Measurements from ENCODE around the gene SGCD.

The SGCD gene

GRCh38 chr5:156669416-156669815 lies 342.5 kb downstream of the SGCD start:
- TF ChIP-seq TAF1 (IDR thresholded peaks at IDR 0.05; ENCODE audit: borderline replicate concordance, insufficient read depth, low read length) (no peak), FOXP2 (optimal IDR thresholded peaks at IDR 0.05; ENCODE audit: borderline replicate concordance, extremely low read depth, extremely low read length, insufficient read depth) (no peak)

GRCh38 chr5:156670615-156671014 lies 343.7 kb downstream of the SGCD start:
- TF ChIP-seq TAF1 (IDR thresholded peaks at IDR 0.05; ENCODE audit: borderline replicate concordance, insufficient read depth, low read length), result no peak
- TF ChIP-seq SIN3A (IDR thresholded peaks at IDR 0.05; ENCODE audit: borderline replicate concordance, insufficient read depth, low read length), result no peak
- no peak for TF ChIP-seq FOXP2 (optimal IDR thresholded peaks at IDR 0.05; ENCODE audit: borderline replicate concordance, extremely low read depth, extremely low read length, insufficient read depth)
- no peak for TF ChIP-seq POLR2AphosphoS5 (IDR thresholded peaks at IDR 0.05; ENCODE audit: low read depth, low read length)
- no peak for TF ChIP-seq REST (IDR thresholded peaks at IDR 0.05; ENCODE audit: insufficient read depth in 1 of 2, low read depth in 2 of 2, low read length in 2 of 2)

- TF ChIP-seq REST (IDR thresholded peaks at IDR 0.05; ENCODE audit: insufficient read depth in 1 of 2, low read depth in 2 of 2, low read length in 2 of 2), result no peak
- TF ChIP-seq TAF1 (IDR thresholded peaks at IDR 0.05; ENCODE audit: borderline replicate concordance, insufficient read depth, low read length), result no peak
- TF ChIP-seq SIN3A (IDR thresholded peaks at IDR 0.05; ENCODE audit: borderline replicate concordance, insufficient read depth, low read length), result no peak
- TF ChIP-seq POLR2AphosphoS5 (IDR thresholded peaks at IDR 0.05; ENCODE audit: low read depth, low read length), result no peak
- no peak for TF ChIP-seq FOXP2 (optimal IDR thresholded peaks at IDR 0.05; ENCODE audit: borderline replicate concordance, extremely low read depth, extremely low read length, insufficient read depth)
Measured at GRCh38 chr5:156675395-156675794, 348.4 kb downstream of the SGCD start.

- TF ChIP-seq REST (IDR thresholded peaks at IDR 0.05; ENCODE audit: insufficient read depth in 1 of 2, low read depth in 2 of 2, low read length in 2 of 2) (no peak), SIN3A (IDR thresholded peaks at IDR 0.05; ENCODE audit: borderline replicate concordance, insufficient read depth, low read length) (no peak), TAF1 (IDR thresholded peaks at IDR 0.05; ENCODE audit: borderline replicate concordance, insufficient read depth, low read length) (no peak), FOXP2 (optimal IDR thresholded peaks at IDR 0.05; ENCODE audit: borderline replicate concordance, extremely low read depth, extremely low read length, insufficient read depth) (no peak), POLR2AphosphoS5 (IDR thresholded peaks at IDR 0.05; ENCODE audit: low read depth, low read length) (no peak)
Measured at GRCh38 chr5:156677963-156678362, 351.0 kb downstream of the SGCD start.

- TF ChIP-seq FOXP2 (optimal IDR thresholded peaks at IDR 0.05; ENCODE audit: borderline replicate concordance, extremely low read depth, extremely low read length, insufficient read depth) (no peak), TAF1 (IDR thresholded peaks at IDR 0.05; ENCODE audit: borderline replicate concordance, insufficient read depth, low read length) (no peak), SIN3A (IDR thresholded peaks at IDR 0.05; ENCODE audit: borderline replicate concordance, insufficient read depth, low read length) (no peak)
Measured at GRCh38 chr5:156678484-156678883, 351.5 kb downstream of the SGCD start.

- no peak for TF ChIP-seq POLR2AphosphoS5 (IDR thresholded peaks at IDR 0.05; ENCODE audit: low read depth, low read length)
- no peak for TF ChIP-seq TAF1 (IDR thresholded peaks at IDR 0.05; ENCODE audit: borderline replicate concordance, insufficient read depth, low read length)
- TF ChIP-seq FOXP2 (optimal IDR thresholded peaks at IDR 0.05; ENCODE audit: borderline replicate concordance, extremely low read depth, extremely low read length, insufficient read depth), result no peak
- no peak for TF ChIP-seq REST (IDR thresholded peaks at IDR 0.05; ENCODE audit: insufficient read depth in 1 of 2, low read depth in 2 of 2, low read length in 2 of 2)
- no peak for TF ChIP-seq SIN3A (IDR thresholded peaks at IDR 0.05; ENCODE audit: borderline replicate concordance, insufficient read depth, low read length)
Measured at GRCh38 chr5:156680831-156681230, 353.9 kb downstream of the SGCD start.
